ENCODE measurements around the gene ADGRG6.

GRCh38 chr6:142356884-142357225, 55.0 kb downstream of the ADGRG6 start:
- TF ChIP-seq CTCF (IDR thresholded peaks at IDR 0.05; ENCODE audit: low read length) (no peak), EZH2 (optimal IDR thresholded peaks at IDR 0.05; ENCODE audit: low read depth, low read length) (no peak), EZH2phosphoT487 (IDR thresholded peaks at IDR 0.05; ENCODE audit: low read length) (no peak)

Measured in MM.1S (cell line).